Measurements from ENCODE around the gene RPP14.

RPP14 gene

DNA sequence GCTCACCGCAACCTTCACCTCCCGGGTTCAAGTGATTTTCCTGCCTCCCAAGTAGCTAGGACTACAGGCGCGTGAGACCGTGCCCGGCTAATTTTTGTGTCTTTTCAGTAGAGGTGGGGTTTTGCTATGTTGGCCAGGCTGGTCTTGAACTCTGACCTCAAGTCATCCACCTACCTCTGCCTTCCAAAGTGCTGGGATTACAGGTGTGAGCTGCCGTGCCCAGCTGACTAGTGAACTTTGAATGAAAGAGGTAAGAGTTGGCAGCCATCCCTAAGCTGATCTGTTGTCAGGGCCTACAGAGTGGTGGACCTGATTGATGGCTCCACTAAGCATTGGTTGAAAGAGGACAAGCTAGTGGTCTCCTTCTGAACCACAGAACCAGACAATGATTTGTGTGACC is 41.9 kb downstream of the RPP14 start:
- TF ChIP-seq, protein P1, sequence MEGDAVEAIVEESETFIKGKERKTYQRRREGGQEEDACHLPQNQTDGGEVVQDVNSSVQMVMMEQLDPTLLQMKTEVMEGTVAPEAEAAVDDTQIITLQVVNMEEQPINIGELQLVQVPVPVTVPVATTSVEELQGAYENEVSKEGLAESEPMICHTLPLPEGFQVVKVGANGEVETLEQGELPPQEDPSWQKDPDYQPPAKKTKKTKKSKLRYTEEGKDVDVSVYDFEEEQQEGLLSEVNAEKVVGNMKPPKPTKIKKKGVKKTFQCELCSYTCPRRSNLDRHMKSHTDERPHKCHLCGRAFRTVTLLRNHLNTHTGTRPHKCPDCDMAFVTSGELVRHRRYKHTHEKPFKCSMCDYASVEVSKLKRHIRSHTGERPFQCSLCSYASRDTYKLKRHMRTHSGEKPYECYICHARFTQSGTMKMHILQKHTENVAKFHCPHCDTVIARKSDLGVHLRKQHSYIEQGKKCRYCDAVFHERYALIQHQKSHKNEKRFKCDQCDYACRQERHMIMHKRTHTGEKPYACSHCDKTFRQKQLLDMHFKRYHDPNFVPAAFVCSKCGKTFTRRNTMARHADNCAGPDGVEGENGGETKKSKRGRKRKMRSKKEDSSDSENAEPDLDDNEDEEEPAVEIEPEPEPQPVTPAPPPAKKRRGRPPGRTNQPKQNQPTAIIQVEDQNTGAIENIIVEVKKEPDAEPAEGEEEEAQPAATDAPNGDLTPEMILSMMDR (conservative IDR thresholded peaks at IDR 0.05; ENCODE audit: control insufficient read depth, insufficient read depth, low read depth, low read length): no peak
- H3K4me3 ChIP-seq (ENCODE audit: control insufficient read depth, low read depth, low read length): no peak overlapping the region
- no peak for DNase-seq (ENCODE audit: low read depth)

DNA sequence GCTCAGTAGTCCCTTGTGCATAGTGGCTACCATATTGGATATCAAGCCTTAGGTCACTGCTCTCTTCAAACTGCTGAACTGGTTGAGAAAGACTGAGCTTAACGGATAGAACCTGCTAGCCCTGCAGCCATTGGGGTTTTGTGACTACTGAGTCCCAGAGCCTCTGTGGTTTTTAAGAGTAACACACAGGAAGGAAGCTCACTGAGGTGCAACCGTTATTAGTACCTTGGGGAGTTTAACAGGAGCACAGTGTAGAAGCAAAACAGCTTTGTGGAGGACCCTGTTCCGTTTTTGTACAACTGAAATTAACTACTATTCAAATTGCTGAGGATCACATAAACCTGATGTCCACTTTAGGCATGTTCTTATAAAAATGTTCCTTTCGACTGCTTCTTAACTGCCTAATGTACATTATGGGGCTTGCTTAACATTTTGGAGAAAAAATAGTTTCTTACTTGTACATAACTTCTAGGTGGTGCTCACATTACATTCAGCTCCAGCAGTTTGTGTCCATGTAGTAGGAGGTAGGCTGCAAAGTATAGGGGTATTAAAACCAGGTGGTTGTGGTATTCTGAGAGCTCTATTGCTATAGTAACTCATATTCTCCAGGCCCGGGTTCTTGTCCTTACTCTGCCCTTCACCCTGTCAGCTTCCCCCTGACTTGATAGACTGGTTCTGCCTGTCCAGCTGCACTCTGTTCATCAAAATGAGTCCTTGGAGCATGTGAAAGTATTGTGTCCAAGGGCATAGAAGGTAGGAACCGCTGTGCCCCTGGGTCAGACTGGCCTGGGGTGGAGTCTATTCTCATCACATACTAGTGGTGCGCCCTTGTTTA is 44.0 kb downstream of the RPP14 start:
- no peak for DNase-seq (ENCODE audit: low read depth)
- H3K4me3 ChIP-seq (ENCODE audit: control insufficient read depth, low read depth, low read length): no peak overlapping the region
- TF ChIP-seq, protein P1 (conservative IDR thresholded peaks at IDR 0.05; ENCODE audit: control insufficient read depth, insufficient read depth, low read depth, low read length): no peak

DNA sequence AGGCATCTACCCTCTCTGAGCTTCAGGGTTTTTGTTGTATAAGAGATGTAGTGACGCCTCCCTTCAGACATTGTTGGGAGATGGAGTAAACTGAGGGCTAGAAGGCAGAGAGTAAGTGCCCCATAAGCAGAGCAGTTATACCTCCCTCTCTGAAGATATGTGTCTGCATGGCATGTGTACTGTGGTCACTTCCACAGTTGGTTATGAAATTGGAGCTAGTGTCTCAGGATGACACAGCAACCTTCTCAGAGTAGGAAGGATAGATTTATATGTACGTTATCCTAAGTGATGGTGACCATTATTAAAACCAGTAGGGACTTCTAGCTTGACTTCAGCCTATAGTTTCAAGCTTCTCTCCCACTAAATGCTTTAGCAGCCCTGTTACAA is 44.6 kb downstream of the RPP14 start:
- TF ChIP-seq, protein P1 (conservative IDR thresholded peaks at IDR 0.05; ENCODE audit: control insufficient read depth, insufficient read depth, low read depth, low read length): no peak
- peak; percentile 67 for DNase-seq (ENCODE audit: low read depth)
- no peak overlapping the region for H3K4me3 ChIP-seq (ENCODE audit: control insufficient read depth, low read depth, low read length)

DNA sequence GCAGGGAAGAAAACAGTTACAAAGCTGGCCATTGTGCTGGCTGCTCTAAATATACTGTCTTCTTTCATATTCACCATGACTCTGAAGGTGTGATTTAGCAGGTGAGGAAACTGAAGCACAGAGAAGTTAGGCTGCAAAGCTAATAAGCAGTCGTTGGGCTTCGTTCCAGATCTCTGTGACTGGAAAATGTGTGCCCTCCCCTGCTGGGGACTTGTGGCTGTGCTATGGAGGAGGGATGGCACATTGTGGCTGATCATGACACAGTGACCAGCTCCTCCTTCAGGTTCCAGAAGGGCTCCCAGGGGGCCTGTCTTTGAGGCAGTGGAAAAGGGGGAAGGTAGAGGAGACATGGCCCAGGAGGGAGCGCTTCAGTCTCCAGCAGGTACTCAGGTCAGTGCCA is 45.9 kb downstream of the RPP14 start:
- TF ChIP-seq, protein P1 (conservative IDR thresholded peaks at IDR 0.05; ENCODE audit: control insufficient read depth, insufficient read depth, low read depth, low read length): no peak
- DNase-seq (ENCODE audit: low read depth): no peak
- H3K4me3 ChIP-seq (ENCODE audit: control insufficient read depth, low read depth, low read length): no peak overlapping the region

DNA sequence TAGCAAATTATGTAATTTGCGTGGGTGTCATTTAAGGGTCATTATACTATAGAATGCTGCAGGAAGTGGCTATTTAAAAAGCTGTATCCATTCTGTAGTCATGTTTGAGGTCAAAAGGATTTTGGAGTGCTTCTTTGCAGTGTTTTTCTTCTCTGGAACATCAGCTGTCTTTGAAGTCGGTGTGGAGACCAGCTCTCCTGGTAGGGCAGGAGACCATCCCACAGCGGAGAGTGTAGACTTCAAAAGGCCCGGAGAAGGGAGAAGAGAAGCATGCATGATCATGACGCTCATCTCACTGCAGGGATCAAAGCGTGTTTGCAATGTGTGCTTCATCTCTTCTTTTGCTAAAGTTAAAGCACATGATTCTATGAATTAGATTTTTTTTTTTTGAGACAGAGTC is 46.6 kb downstream of the RPP14 start:
- DNase-seq (ENCODE audit: low read depth): no peak
- TF ChIP-seq, protein P1 (conservative IDR thresholded peaks at IDR 0.05; ENCODE audit: control insufficient read depth, insufficient read depth, low read depth, low read length): no peak
- no peak overlapping the region for H3K4me3 ChIP-seq (ENCODE audit: control insufficient read depth, low read depth, low read length)

DNA sequence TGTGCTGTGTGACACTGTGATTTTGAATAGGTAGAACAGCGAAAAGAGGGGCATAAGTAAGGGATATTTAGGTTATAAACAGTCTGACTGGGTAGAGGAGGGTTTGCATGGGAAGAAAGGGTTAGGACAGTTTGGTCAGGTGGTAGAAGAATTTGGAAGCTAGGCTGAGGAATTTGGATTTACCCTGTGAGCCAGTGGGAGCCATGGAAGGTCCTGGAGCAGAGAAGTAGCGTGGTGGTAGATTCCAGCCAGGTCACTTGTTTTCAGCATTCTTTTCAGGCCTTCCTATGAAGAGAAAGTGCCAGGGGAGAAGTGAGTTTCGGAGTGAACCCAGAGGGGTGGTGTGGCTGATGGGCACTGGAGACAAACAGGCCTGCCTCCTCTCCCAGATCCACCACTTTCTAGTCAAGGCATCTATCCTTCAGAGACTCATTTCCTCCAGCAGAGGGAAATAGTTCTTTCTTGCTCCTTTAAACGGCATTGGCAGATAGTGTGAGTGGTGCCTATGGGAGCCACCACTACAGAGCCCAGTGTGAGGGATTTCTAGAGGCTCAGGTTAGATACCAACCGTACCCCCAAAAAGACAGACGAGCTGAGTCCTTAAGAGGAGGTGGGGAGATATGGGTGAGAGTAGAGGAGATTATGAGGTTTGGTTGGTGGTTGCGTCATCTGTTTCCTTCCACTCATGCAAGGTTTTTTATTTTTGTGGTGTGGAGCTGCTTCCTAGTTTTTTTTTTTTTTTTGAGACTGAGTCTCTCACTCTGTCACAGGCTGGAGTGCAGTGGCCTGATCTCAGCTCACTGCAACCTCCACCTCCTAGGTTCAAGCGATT is 47.9 kb downstream of the RPP14 start:
- peak; percentile 26 for DNase-seq (ENCODE audit: low read depth)
- TF ChIP-seq, protein P1 (conservative IDR thresholded peaks at IDR 0.05; ENCODE audit: control insufficient read depth, insufficient read depth, low read depth, low read length): no peak
- no peak overlapping the region for H3K4me3 ChIP-seq (ENCODE audit: control insufficient read depth, low read depth, low read length)

All from fibroblast of mammary gland (primary cell).